Limb (tissue), 2 donors: ENCODE results near the gene BOD1L1.
A peak's percentile ranks its signal among the peaks of the same experiment; 100 is the strongest.
"Not testable (repeated sequence)": the region's sequence is repeated elsewhere in the genome, so short reads cannot be mapped to it uniquely, and the experiment has no call there.

ENCODE experiments used
- DNase-seq, 2 donors: peaks; one replicate each; pipeline ENCODE4 v3.0.0-alpha.2; 2016; ENCODE audit errors: extremely low spot score in 2 of 2

BOD1L1 gene

GRCh38 chr4:13560111-13560510 is 67.4 kb downstream of the BOD1L1 start:
- DNase-seq, result not testable (repeated sequence)

GRCh38 chr4:13559413-13559812 is 68.1 kb downstream of the BOD1L1 start:
- no peak for DNase-seq

GRCh38 chr4:13558881-13559280 is 68.6 kb downstream of the BOD1L1 start:
- DNase-seq, result no peak

- DNase-seq, result no peak
Observed at GRCh38 chr4:13555325-13555724, 72.2 kb downstream of the BOD1L1 start.

GRCh38 chr4:13553081-13553480 is 74.4 kb downstream of the BOD1L1 start:
- no peak for DNase-seq

GRCh38 chr4:13548984-13549546 is 78.5 kb downstream of the BOD1L1 start:
- DNase-seq, result peak; percentile 81 to 92

- no peak for DNase-seq
Observed at GRCh38 chr4:13548059-13548983, 79.2 kb downstream of the BOD1L1 start.

GRCh38 chr4:13547485-13548041 is 80.0 kb downstream of the BOD1L1 start:
- DNase-seq, result peak in 1 of 2 donors; percentile 70

GRCh38 chr4:13546941-13547484 is 80.5 kb downstream of the BOD1L1 start:
- no peak for DNase-seq

- peak in 1 of 2 donors; percentile 36 for DNase-seq
Observed at GRCh38 chr4:13546142-13546940, 81.2 kb downstream of the BOD1L1 start.

GRCh38 chr4:13545394-13545808 is 82.1 kb downstream of the BOD1L1 start:
- DNase-seq, result no peak

GRCh38 chr4:13544606-13545393 is 82.7 kb downstream of the BOD1L1 start:
- DNase-seq, result peak; percentile 77 to 90

GRCh38 chr4:13543839-13544605 is 83.5 kb downstream of the BOD1L1 start, which contains the start of gene NKX3-2:
NKX3-2 (minus strand) TSS chr4:13544508; CDS start chr4:13544414, 94 bp downstream.
- DNase-seq, result peak in 1 of 2 donors; percentile 64

GRCh38 chr4:13543032-13543838 is 84.3 kb downstream of the BOD1L1 start:
- peak in 1 of 2 donors; percentile 53 for DNase-seq

GRCh38 chr4:13542577-13543031 is 84.9 kb downstream of the BOD1L1 start:
- no peak for DNase-seq

GRCh38 chr4:13541720-13542576 is 85.6 kb downstream of the BOD1L1 start:
- peak in 1 of 2 donors; percentile 65 for DNase-seq

GRCh38 chr4:13541176-13541604 is 86.3 kb downstream of the BOD1L1 start:
- no peak for DNase-seq
